IPS-18a (cell line): ENCODE results near the gene TMEM87A.

Experiments
- H3K27ac ChIP-seq: one replicate; pipeline ENCODE4 v1.5.1; 2013; ENCODE audit warnings: low read length
- H3K27me3 ChIP-seq: one replicate; pipeline ENCODE4 v1.6.1; 2013; ENCODE audit warnings: mild to moderate bottlenecking, low read length; ENCODE audit not compliant: control insufficient read depth, insufficient read depth
- H3K36me3 ChIP-seq: one replicate; pipeline ENCODE4 v1.6.1; 2013; ENCODE audit warnings: low read depth, low read length; ENCODE audit not compliant: control insufficient read depth
- H3K4me1 ChIP-seq: one replicate; pipeline ENCODE4 v1.6.1; 2013; ENCODE audit warnings: low read depth, low read length; ENCODE audit not compliant: control insufficient read depth
- H3K4me3 ChIP-seq: one replicate; pipeline ENCODE4 v1.5.1; 2013; ENCODE audit warnings: low read length
- H3K9ac ChIP-seq: one replicate; pipeline ENCODE4 v1.6.1; 2013; ENCODE audit warnings: mild to moderate bottlenecking, low read length, moderate library complexity
- H3K9me3 ChIP-seq: one replicate; pipeline ENCODE4 v1.6.1; 2013; ENCODE audit warnings: low read depth, low read length; ENCODE audit not compliant: control insufficient read depth

The TMEM87A gene

DNA sequence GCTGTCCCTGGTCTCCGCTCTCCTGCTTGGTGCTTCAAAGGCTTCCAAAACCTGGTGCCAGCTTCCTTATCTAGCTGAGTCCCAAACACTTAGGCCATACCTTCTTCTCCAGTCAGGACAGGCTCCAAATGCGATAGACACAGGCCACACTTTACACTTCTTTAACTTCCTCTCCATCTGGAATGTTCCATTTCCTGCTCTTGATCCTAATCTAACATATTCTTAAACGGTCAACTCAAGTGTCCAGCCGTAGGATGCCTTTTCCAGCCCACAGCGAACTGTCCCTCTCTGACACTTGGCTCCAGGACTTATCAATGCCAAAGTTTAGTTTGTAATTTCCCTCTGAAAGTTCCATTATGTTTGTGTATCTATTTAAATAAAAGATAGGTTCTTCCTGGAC lies 97.6 kb downstream of the TMEM87A start:
- Histone ChIP-seq H3K9me3 (no peaks in the 10 kb centered on the region), H3K4me3 (no peak overlapping the region), H3K27ac (no peak overlapping the region), H3K36me3 (peaks cover 28% of the 10 kb centered on the region), H3K9ac (no peak overlapping the region), H3K27me3 (no peaks in the 10 kb centered on the region), H3K4me1 (no peaks in the 10 kb centered on the region)

DNA sequence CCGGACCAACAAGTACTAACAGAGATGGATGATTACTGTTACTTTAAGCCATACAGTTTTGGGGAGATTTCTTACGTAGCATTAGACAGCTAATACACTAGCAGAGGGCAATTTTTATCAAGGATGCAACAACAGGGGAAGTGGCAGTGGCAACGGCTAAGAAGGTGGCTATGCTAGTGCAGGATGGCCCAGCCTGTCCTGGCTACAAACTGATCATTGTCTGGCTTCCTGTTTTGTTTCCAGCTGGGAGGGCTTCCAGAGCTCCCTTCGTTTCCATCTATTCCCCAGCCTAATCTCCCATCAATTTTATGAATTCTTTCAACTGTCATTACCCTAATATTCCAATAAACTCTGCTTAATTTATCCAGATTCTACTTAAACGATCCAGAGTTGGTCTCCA lies 100.8 kb downstream of the TMEM87A start:
- no peaks in the 10 kb centered on the region for H3K9me3 ChIP-seq
- H3K36me3 ChIP-seq = peaks cover 34% of the 10 kb centered on the region
- H3K4me3 ChIP-seq = no peak overlapping the region
- H3K27ac ChIP-seq = no peak overlapping the region
- H3K27me3 ChIP-seq = no peaks in the 10 kb centered on the region
- H3K9ac ChIP-seq = no peak overlapping the region
- no peaks in the 10 kb centered on the region for H3K4me1 ChIP-seq

DNA sequence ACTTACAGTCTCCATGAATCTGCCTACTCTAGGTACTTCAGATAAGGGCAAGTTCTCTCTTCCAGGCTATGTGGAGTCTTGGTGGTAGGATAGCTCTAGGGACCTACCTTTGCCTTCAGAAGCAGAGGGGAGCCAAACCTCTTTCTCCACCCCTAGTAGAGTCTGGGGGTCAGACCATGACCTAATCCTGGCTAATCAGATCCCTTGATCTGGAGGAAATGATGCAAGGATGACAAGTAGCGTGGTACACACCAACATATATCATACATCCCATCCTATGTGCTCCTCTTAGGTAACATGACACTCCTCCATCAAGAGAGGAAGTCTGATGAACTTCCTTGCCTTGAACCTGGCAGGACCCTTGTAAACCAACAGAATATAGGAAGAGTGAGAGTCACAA lies 101.4 kb downstream of the TMEM87A start:
- no peak overlapping the region for H3K4me3 ChIP-seq
- H3K36me3 ChIP-seq = peaks cover 40% of the 10 kb centered on the region
- no peaks in the 10 kb centered on the region for H3K9me3 ChIP-seq
- H3K4me1 ChIP-seq = no peaks in the 10 kb centered on the region
- H3K9ac ChIP-seq = no peak overlapping the region
- no peak overlapping the region for H3K27ac ChIP-seq
- no peaks in the 10 kb centered on the region for H3K27me3 ChIP-seq

GRCh38 chr15:42171122-42171521 lies 102.1 kb downstream of the TMEM87A start:
- Histone ChIP-seq H3K4me1 (no peaks in the 10 kb centered on the region), H3K27me3 (no peaks in the 10 kb centered on the region), H3K9me3 (no peaks in the 10 kb centered on the region), H3K27ac (no peak overlapping the region), H3K4me3 (no peak overlapping the region), H3K9ac (no peak overlapping the region), H3K36me3 (peaks cover 47% of the 10 kb centered on the region)

GRCh38 chr15:42166225-42166940 lies 106.8 kb downstream of the TMEM87A start:
- H3K27me3 ChIP-seq = no peaks in the 10 kb centered on the region
- no peaks in the 10 kb centered on the region for H3K4me1 ChIP-seq
- no peaks in the 10 kb centered on the region for H3K9me3 ChIP-seq
- H3K27ac ChIP-seq = no peak overlapping the region
- no peak overlapping the region for H3K9ac ChIP-seq
- peaks cover 73% of the 10 kb centered on the region for H3K36me3 ChIP-seq
- H3K4me3 ChIP-seq = no peak overlapping the region

DNA sequence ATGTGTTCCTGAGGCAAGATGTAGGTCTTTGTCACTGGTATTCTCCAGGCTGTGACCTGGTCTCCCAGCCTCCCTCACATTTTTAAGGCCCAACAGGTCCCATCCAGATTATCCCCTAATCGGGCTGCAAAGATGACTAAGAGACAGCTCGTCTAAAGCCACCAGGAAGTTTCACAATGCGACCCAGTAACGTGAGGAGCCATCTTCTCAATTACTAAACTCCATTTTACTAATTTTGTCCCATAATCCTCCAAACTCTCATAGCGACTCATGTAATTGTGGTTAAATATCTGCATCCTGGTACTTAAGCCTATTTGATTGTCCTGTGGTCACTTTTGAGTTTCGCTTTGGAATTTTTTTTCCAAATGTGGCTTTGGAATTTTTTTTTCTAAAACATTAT lies 108.1 kb downstream of the TMEM87A start:
- Histone ChIP-seq H3K4me3 (no peak overlapping the region), H3K9me3 (no peaks in the 10 kb centered on the region), H3K9ac (no peak overlapping the region), H3K4me1 (no peaks in the 10 kb centered on the region), H3K36me3 (peaks cover 72% of the 10 kb centered on the region), H3K27me3 (no peaks in the 10 kb centered on the region), H3K27ac (no peak overlapping the region)

DNA sequence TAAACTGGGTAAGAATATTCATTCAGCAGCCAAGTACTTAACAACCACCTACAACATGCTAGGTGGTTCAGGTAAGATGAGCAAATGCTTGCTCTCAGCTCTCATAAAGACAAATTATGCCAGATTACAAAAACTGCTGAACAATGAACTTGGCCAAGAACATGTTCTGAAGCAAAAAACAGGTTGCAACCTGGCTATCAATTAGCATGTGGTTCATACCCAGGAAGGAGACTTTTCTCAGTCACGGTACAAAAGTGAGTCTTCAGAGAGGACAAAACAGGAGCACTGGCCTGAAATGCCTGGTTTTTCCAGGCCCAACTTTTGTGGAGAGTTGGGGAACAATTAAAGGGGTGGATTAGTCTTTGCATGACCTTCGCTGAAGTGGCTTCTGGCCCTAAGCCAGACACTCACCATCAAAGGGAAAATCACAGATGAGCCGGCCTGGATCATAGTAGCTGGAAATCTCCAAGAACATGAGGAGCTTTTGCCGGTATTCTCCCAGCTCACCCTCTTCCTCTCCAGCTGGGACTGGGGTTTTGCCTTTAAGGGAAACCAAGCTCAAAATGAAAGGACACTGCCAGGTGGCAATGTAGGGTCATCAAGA lies 109.2 kb downstream of the TMEM87A start:
- Histone ChIP-seq H3K27me3 (no peaks in the 10 kb centered on the region), H3K9ac (no peak overlapping the region), H3K36me3 (peaks cover 80% of the 10 kb centered on the region), H3K4me3 (no peak overlapping the region), H3K4me1 (no peaks in the 10 kb centered on the region), H3K27ac (no peak overlapping the region), H3K9me3 (no peaks in the 10 kb centered on the region)

DNA sequence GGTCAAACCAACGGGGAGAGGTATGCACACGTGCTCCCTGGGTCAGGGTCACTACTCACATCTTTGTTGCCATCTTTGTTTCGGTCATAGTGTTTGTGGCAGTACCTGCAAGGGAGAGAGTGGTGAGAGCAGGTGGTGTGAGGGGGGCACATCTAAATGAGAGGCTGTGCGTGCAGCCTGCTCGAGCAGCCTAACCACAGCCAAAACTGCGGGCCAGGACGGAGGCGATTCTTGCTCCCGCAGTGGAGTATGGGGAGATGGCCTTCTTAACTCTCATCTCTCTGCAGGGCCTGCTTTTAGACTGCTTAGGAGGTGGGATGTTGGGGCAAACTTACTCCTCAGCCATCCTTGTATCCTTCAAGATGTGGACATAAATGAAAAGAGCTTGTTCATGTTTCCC lies 109.9 kb downstream of the TMEM87A start:
- H3K36me3 ChIP-seq = peaks cover 80% of the 10 kb centered on the region
- no peak overlapping the region for H3K9ac ChIP-seq
- no peaks in the 10 kb centered on the region for H3K9me3 ChIP-seq
- no peak overlapping the region for H3K4me3 ChIP-seq
- no peaks in the 10 kb centered on the region for H3K27me3 ChIP-seq
- H3K27ac ChIP-seq = no peak overlapping the region
- no peaks in the 10 kb centered on the region for H3K4me1 ChIP-seq
